PC-9 (cell line): ENCODE results near the gene CATSPERB. TPM values are rescaled to one million over a fixed set of nuclear protein-coding genes. Genes with fewer than 3 reads are reported as not detected.
A peak's percentile ranks its signal among the peaks of the same experiment; 100 is the strongest.

ENCODE experiments used
- Bru-seq: library from RNA; stranded (reverse); fragments of 400-500 nt; gene quantifications from one replicate; lab custom pipeline; 2021; lab: Mats Ljungman, UMichigan
- BruChase-seq, 2 experiments: library from RNA; stranded (reverse); fragments of 400-500 nt; gene quantifications; one replicate each; lab custom pipeline; 2021; lab: Mats Ljungman, UMichigan
- BruUV-seq: library from RNA; stranded (reverse); fragments of 400-500 nt; replicated peaks from 2 replicates; lab custom pipeline; 2021; lab: Mats Ljungman, UMichigan
- CTCF ChIA-PET: fragments of 300-600 bp; sonication (Branson Sonifier 250); formaldehyde crosslinking; loops from one replicate; lab custom pipeline; 2022; ENCODE audit warnings: antibody characterized with exemption; lab: Charles Lee
- POLR2A ChIA-PET: fragments of 300-600 bp; sonication (Branson Sonifier 250); formaldehyde crosslinking; loops from one replicate; lab custom pipeline; 2022; ENCODE audit warnings: antibody characterized with exemption; ENCODE audit not compliant: unreplicated experiment; lab: Charles Lee
- DNase-seq, 2 experiments: peaks; one replicate each; pipeline versions ENCODE4 v3.0.0 to v3.0.0-alpha.2; 2015 to 2022; ENCODE audit warnings: mixed read lengths in 1 of 2
- H2AFZ ChIP-seq: fragments of 200-600 bp; sonication (generic); 2 replicates; pipeline ENCODE4 v1.8.1; 2017; ENCODE audit warnings: antibody characterized with exemption
- H3F3A ChIP-seq: fragments of 200-600 bp; sonication (generic); 2 replicates; pipeline ENCODE4 v1.8.1; 2017; ENCODE audit warnings: antibody characterized with exemption, mild to moderate bottlenecking, low read depth; ENCODE audit not compliant: insufficient read depth
- H3K27ac ChIP-seq: fragments of 200-600 bp; sonication (generic); 2 replicates; pipeline ENCODE4 v1.6.1; 2016; ENCODE audit warnings: mixed run types
- H3K27me3 ChIP-seq: fragments of 200-600 bp; sonication (generic); 2 replicates; pipeline ENCODE4 v1.6.1; 2016; ENCODE audit warnings: low read depth, mixed run types; ENCODE audit not compliant: insufficient read depth
- H3K36me3 ChIP-seq: fragments of 200-600 bp; sonication (generic); 2 replicates; pipeline ENCODE4 v1.6.1; 2016; ENCODE audit warnings: low read depth, mixed run types
- H3K4me1 ChIP-seq: fragments of 200-600 bp; sonication (generic); replicated peaks from 2 replicates; pipeline ENCODE4 v1.6.1; 2016; ENCODE audit warnings: mixed run types; ENCODE audit not compliant: insufficient read depth
- H3K4me2 ChIP-seq: fragments of 200-600 bp; sonication (generic); 2 replicates; pipeline ENCODE4 v1.6.1; 2017; ENCODE audit warnings: mixed run types
- H3K4me3 ChIP-seq: fragments of 200-600 bp; sonication (generic); 2 replicates; pipeline ENCODE4 v1.6.1; 2016; ENCODE audit warnings: mixed run types
- H3K79me2 ChIP-seq: fragments of 200-600 bp; sonication (generic); 2 replicates; pipeline ENCODE4 v1.6.1; 2017; ENCODE audit warnings: low read depth, mixed run types
- H3K9me2 ChIP-seq: fragments of 200-600 bp; sonication (generic); 2 replicates; pipeline ENCODE4 v1.8.1; 2017; ENCODE audit warnings: mild to moderate bottlenecking; ENCODE audit not compliant: insufficient read depth
- H3K9me3 ChIP-seq: fragments of 200-600 bp; sonication (generic); 2 replicates; pipeline ENCODE4 v1.8.1; 2016; ENCODE audit warnings: low read depth; ENCODE audit not compliant: insufficient read depth
- H4K20me1 ChIP-seq: fragments of 200-600 bp; sonication (generic); 2 replicates; pipeline ENCODE4 v1.8.1; 2017; ENCODE audit not compliant: insufficient read depth
- EZH2 ChIP-seq: fragments of 200-600 bp; sonication (generic); IDR thresholded peaks from 2 replicates; pipeline ENCODE4 v1.8.0; 2017; ENCODE audit warnings: antibody characterized with exemption, low read depth
- intact Hi-C: fragments of 100-400 bp; cut with micrococcal nuclease; formaldehyde crosslinking; loops from one replicate; pipeline ENCODE4 v1.10.0; 2022; ENCODE audit not compliant: unreplicated experiment
- long read RNA-seq: library from polyadenylated mRNA; stranded (forward); transcript quantifications from one replicate; pipeline ENCODE4 v2.0.0, GENCODE V29; 2022
- total RNA-seq: library from RNA; stranded (reverse); gene quantifications from 2 replicates; pipeline ENCODE4 v1.2.3, GENCODE V29; 2021
- TF ChIP-seq, protein P1 (sequence below): fragments of 200-600 bp; sonication (generic); conservative IDR thresholded peaks from 2 replicates; pipeline ENCODE4 v1.6.1; 2017; ENCODE audit warnings: mixed run types, antibody characterized with exemption, mild to moderate bottlenecking, moderate library complexity

CATSPERB gene, protein sequence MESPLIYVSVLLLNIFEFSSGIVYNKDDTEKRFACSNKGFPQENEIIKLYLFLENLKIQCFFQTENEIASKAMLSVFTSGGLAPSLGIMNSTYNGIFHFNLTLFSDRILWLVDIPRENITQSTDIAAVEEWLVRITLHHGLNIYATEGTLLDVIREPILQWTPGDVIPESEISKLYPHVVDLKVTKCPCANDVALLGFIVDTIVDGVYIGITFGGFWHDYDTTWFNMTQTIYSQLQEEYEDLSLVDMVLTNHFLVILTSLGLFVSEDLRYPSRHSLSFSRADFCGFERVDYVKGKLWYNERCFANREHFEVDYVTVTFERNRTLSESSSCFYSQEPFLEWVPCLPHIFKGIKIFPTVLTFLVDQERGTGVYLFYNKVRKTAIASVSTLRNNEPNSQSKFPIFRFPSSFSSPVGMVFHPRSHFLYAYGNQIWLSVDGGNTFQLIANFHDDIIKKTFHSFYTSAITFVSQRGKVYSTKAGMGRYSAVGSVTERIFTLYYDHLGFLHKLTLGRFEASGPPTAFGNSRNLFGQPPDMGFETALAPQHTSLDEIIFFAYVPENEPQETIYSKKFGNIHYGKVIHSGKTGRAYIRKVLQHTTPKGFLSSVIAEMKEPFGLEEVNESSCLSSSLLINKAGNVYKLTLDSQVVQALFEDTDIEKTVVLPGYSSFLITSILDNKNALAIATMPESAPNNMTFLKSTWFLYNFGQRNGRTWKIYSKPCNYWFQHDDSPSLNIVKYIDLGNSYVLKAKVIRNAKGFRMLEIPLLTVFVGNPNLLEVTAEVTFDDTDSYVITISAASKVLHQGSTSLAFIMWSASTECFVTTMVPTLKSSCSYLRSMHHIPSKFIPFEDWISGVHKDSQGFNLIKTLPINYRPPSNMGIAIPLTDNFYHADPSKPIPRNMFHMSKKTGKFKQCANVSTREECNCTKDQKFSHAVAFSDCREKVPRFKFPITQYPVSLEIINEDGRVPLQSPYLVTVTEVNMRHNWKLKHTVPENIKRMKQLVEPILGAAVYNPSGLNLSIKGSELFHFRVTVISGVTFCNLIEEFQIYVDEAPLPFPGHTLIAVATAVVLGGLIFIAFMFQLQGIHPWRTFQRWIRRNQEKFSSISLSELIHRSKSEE
- not detected in 2 replicates for total RNA-seq
- percentile 8 among the genes with signal in this experiment for Bru-seq, nascent RNA
- BruChase-seq, experiment 1, labeled RNA remaining after a 2-hour chase, result percentile 21 among the genes with signal in this experiment
- BruChase-seq, experiment 2, labeled RNA remaining after a 6-hour chase, result percentile 10 among the genes with signal in this experiment
- long read RNA-seq, result 0 reads

DNA sequence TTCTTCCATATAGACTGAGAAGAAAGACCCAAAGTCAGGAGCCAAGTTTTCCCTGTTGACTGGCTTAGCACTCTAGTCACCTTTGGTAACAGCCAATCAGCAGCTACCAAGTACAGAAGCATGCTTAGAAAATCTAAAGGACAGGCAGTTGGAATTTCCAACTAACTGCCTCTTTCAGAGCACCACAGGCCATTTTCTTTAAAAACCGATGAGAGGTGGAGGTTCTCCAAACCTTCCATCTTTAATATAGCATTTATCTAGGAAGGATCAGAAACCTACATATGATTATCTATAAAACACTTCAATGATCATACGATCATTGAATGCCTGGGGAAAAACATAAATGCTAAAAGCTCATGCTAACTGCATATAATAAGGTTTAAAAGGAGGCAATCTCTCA, at the start of gene CATSPERB:
Gene CATSPERB, minus strand, starts transcription at position 101 of the 400 bp plus-strand sequence. CDS start 2,607 bp downstream, outside the sequence.
- Histone ChIP-seq H4K20me1 (no peaks in the 10 kb centered on the region), H3K36me3 (no peaks in the 10 kb centered on the region), H3F3A (no peaks in the 10 kb centered on the region), H3K27me3 (no peaks in the 10 kb centered on the region), H3K27ac (no peak within 1 kb of the TSS), H3K4me3 (no peak within 1 kb of the TSS), H3K4me2 (no peak within 1 kb of the TSS), H3K4me1 (no peaks in the 10 kb centered on the region; the same call in 1 of the 2 replicates), H2AFZ (no peak within 1 kb of the TSS), H3K9me3 (no peaks in the 10 kb centered on the region), H3K9me2 (no peaks in the 10 kb centered on the region), H3K79me2 (no peaks in the 10 kb centered on the region)
- DNase-seq, result no peak
- BruUV-seq, result no TSS peak
- CTCF ChIA-PET, result no interaction called here
- no peak for TF ChIP-seq EZH2
- TF ChIP-seq, protein P1, sequence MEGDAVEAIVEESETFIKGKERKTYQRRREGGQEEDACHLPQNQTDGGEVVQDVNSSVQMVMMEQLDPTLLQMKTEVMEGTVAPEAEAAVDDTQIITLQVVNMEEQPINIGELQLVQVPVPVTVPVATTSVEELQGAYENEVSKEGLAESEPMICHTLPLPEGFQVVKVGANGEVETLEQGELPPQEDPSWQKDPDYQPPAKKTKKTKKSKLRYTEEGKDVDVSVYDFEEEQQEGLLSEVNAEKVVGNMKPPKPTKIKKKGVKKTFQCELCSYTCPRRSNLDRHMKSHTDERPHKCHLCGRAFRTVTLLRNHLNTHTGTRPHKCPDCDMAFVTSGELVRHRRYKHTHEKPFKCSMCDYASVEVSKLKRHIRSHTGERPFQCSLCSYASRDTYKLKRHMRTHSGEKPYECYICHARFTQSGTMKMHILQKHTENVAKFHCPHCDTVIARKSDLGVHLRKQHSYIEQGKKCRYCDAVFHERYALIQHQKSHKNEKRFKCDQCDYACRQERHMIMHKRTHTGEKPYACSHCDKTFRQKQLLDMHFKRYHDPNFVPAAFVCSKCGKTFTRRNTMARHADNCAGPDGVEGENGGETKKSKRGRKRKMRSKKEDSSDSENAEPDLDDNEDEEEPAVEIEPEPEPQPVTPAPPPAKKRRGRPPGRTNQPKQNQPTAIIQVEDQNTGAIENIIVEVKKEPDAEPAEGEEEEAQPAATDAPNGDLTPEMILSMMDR, result no peak
- intact Hi-C loops, result no loop called here
- POLR2A ChIA-PET, result no interaction called here

DNA sequence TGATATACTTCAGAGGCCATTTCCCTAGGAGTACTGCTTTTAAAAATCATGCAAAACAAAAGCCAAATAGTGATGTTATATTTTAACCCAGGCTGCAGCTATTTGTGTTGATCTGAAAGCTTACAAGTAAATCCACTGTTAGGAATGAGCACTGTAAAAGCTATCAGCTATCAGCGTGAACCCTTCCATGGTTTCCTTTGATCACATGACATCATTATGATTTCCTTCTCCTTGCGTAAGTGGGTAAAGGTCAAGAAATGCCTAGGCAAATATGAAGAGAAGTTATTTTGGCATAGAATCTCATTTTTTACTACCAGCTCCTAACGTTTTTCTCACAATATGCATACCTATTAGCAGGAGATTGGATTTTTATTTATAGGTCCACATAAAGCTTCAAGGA, 48.6 kb upstream of the CATSPERB start:
- H3K36me3 ChIP-seq, result no peaks in the 10 kb centered on the region
- no peak overlapping the region for H3K4me3 ChIP-seq
- H3K27ac ChIP-seq, result no peak overlapping the region
- TF ChIP-seq, protein P1, result no peak
- TF ChIP-seq EZH2, result no peak
- H3K4me2 ChIP-seq, result no peak overlapping the region
- intact Hi-C loops, result no loop called here
- no peaks in the 10 kb centered on the region for H3K9me3 ChIP-seq
- ChIA-PET CTCF (interaction anchor here (0.6 kb wide), 1 partner anchor 108 kb away, joined by 3 read pairs; no protein-coding TSS in a partner anchor), POLR2A (no interaction called here)
- H3F3A ChIP-seq, result no peaks in the 10 kb centered on the region
- no peaks in the 10 kb centered on the region for H3K79me2 ChIP-seq
- BruUV-seq, result no TSS peak
- no peaks in the 10 kb centered on the region for H3K27me3 ChIP-seq
- H3K4me1 ChIP-seq, result no peaks in the 10 kb centered on the region
- H2AFZ ChIP-seq, result no peak overlapping the region
- no peaks in the 10 kb centered on the region for H3K9me2 ChIP-seq
- DNase-seq, result no peak
- no peaks in the 10 kb centered on the region for H4K20me1 ChIP-seq

DNA sequence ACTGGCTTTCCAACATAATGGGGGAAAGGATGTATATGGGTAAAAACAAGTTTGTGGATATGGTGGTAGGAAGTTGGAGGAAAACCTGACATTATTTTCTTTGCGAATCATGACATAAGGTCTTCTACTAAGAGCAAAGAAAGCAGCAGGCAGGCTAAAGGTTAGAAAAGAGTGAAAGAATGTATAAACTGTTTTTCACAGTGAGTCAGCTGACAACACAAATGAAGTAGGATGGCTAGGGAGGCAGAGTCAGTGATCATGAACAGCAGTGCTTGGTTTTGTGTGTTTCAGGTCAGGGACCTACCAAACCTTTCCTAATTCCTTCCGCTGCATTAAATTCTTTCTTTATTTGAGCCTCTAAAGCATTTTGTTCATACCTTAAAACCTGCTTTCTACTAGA, 46.3 kb upstream of the CATSPERB start:
- ChIA-PET CTCF (no interaction called here), POLR2A (no interaction called here)
- no peak overlapping the region for H2AFZ ChIP-seq
- no peaks in the 10 kb centered on the region for H3K9me2 ChIP-seq
- no peak overlapping the region for H3K4me2 ChIP-seq
- no peak overlapping the region for H3K27ac ChIP-seq
- H3F3A ChIP-seq, result no peaks in the 10 kb centered on the region
- no peak for DNase-seq
- no peaks in the 10 kb centered on the region for H3K27me3 ChIP-seq
- no TSS peak for BruUV-seq
- H3K4me1 ChIP-seq, result no peaks in the 10 kb centered on the region
- H4K20me1 ChIP-seq, result no peaks in the 10 kb centered on the region
- intact Hi-C loops, result no loop called here
- H3K36me3 ChIP-seq, result no peaks in the 10 kb centered on the region
- H3K9me3 ChIP-seq, result no peaks in the 10 kb centered on the region
- no peak overlapping the region for H3K4me3 ChIP-seq
- TF ChIP-seq EZH2, result no peak
- TF ChIP-seq, protein P1, result no peak
- no peaks in the 10 kb centered on the region for H3K79me2 ChIP-seq
